Immature natural killer cell (primary cell): ENCODE data around the gene SLC8B1. TPM values are rescaled to one million over a fixed set of nuclear protein-coding genes. Genes with fewer than 3 reads are reported as not detected.

Experiments used
- DNase-seq, 3 donors: peaks; one replicate each; pipeline ENCODE4 v3.0.0; 2022; ENCODE audit warnings: mixed read lengths in 1 of 3
- H3K27ac Mint-ChIP-seq, 6 donors: one replicate each; pipeline ENCODE4 v1.8.0; 2020; ENCODE audit warnings: mixed read lengths in 6 of 6, mild to moderate bottlenecking in 5 of 6, inconsistent platforms in 4 of 6, moderate library complexity in 3 of 6
- H3K27me3 Mint-ChIP-seq, 3 donors: one replicate each; pipeline ENCODE4 v1.8.0; 2020 to 2021; ENCODE audit warnings: low read depth in 3 of 3, mild to moderate bottlenecking in 3 of 3, mixed read lengths in 3 of 3, moderate library complexity in 3 of 3, inconsistent platforms in 1 of 3
- H3K36me3 Mint-ChIP-seq, 3 donors: one replicate each; pipeline ENCODE4 v1.8.0; 2020; ENCODE audit warnings: mixed read lengths in 3 of 3, inconsistent platforms in 2 of 3, mild to moderate bottlenecking in 2 of 3
- H3K4me1 Mint-ChIP-seq, 2 donors: one replicate each; pipeline ENCODE4 v1.8.0; 2020; ENCODE audit warnings: inconsistent platforms in 2 of 2, mild to moderate bottlenecking in 2 of 2, mixed read lengths in 2 of 2, moderate library complexity in 1 of 2
- H3K4me3 Mint-ChIP-seq, 5 donors: one replicate each; pipeline ENCODE4 v1.8.0; 2020; ENCODE audit warnings: mild to moderate bottlenecking in 5 of 5, mixed read lengths in 5 of 5, inconsistent platforms in 3 of 5, moderate library complexity in 3 of 5
- H3K9me3 Mint-ChIP-seq, 6 donors: one replicate each; pipeline ENCODE4 v1.8.0; 2020; ENCODE audit warnings: mild to moderate bottlenecking in 6 of 6, mixed read lengths in 6 of 6, inconsistent platforms in 4 of 6, moderate library complexity in 3 of 6
- polyA plus RNA-seq, 3 donors: library from polyadenylated mRNA; unstranded; fragments of 300-500 nt; fragmentation: Illumina TruSeq; gene quantifications; one replicate each; pipeline ENCODE4 v1.2.3, GENCODE V29; 2021

SLC8B1 gene
- polyA plus RNA-seq, 3 donors from 2014 or later, result 8.0 to 18.6 (median 10.3) TPM

DNA sequence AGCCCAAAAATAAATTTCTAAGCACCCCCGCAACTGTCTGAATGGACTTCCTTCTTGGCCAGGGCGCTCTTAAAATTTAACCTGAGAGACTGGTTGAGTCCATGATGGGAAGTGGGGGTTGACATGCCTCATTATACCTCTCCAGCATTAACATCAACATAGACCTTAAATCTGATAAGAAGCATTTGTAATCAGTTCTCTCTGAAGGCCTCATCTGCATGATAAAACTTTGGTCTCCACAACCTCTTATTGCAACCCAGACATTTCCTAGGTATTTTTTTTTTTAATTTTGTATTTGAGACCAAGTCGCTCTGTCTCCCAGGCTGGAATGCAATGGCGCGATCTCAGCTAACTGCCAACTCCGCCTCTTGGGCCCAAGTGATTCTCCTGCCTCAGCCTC is 10.4 kb upstream of the SLC8B1 start:
- H3K4me1 Mint-ChIP-seq, result no peaks in the 10 kb centered on the region
- no peaks in the 10 kb centered on the region for H3K9me3 Mint-ChIP-seq
- peaks cover 2 to 6% (median 3%) of the 10 kb centered on the region in 3 donors for H3K27me3 Mint-ChIP-seq
- H3K4me3 Mint-ChIP-seq, result no peak overlapping the region
- H3K27ac Mint-ChIP-seq, result no peak overlapping the region
- no peaks in the 10 kb centered on the region for H3K36me3 Mint-ChIP-seq
- no peak for DNase-seq

DNA sequence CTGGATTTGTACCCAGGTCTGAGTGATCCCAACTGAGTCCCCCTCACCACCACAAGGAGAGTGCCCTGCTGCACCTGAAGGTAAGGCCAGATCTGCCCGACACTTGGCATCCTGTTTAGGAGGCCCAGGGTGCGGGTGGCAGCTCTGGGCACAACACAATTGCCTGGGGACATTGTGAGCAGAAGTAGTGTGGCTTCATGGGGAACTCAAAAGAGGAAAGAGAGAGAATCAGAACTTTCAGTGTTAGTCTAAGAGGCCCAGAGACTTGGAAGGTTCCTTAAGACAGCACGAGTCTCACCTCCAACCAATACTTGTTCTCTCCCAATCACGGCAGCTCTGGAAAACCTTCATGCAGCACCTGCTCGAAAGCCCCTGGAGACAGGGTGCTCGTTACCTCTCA is 6.6 kb upstream of the SLC8B1 start:
- Mint-ChIP-seq H3K27ac (no peak overlapping the region), H3K36me3 (no peaks in the 10 kb centered on the region), H3K4me1 (peaks cover 0 to 2% of the 10 kb centered on the region in 2 donors), H3K9me3 (no peaks in the 10 kb centered on the region), H3K27me3 (peaks cover 3 to 5% (median 4%) of the 10 kb centered on the region in 3 donors), H3K4me3 (no peak overlapping the region)
- DNase-seq, result no peak

DNA sequence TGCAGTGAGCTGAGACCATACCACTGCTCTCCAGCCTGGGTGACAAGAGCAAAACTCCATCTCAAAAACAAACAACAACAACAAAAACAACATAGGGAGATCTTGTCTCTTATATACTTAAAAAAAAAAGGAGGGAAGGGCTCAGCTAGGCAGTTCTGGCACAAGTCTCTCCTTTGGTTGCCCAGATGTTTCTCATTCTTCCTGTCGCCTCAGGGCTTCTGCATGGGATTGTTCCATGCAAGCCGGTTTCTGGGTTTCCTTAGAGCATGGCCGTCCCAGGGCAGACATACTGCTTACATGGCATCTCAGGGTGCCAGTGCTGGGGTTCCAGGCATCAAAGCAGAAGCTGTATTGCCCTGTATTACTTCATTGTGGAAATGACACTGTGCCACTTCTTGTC is 5.2 kb upstream of the SLC8B1 start:
- H3K9me3 Mint-ChIP-seq, result no peaks in the 10 kb centered on the region
- peaks cover 3 to 6% (median 4%) of the 10 kb centered on the region in 3 donors for H3K27me3 Mint-ChIP-seq
- H3K27ac Mint-ChIP-seq, result no peak overlapping the region
- H3K4me3 Mint-ChIP-seq, result no peak overlapping the region
- H3K36me3 Mint-ChIP-seq, result no peaks in the 10 kb centered on the region
- no peak for DNase-seq
- peaks cover 0 to 7% of the 10 kb centered on the region in 2 donors for H3K4me1 Mint-ChIP-seq

- Mint-ChIP-seq H3K27me3 (peaks cover 3 to 6% (median 4%) of the 10 kb centered on the region in 3 donors), H3K9me3 (no peaks in the 10 kb centered on the region), H3K4me3 (no peak overlapping the region), H3K36me3 (no peaks in the 10 kb centered on the region), H3K27ac (no peak overlapping the region), H3K4me1 (peaks cover 2 to 9% of the 10 kb centered on the region in 2 donors)
- DNase-seq, result no peak
Observed at GRCh38 chr12:113339540-113339939, 4.6 kb upstream of the SLC8B1 start.

DNA sequence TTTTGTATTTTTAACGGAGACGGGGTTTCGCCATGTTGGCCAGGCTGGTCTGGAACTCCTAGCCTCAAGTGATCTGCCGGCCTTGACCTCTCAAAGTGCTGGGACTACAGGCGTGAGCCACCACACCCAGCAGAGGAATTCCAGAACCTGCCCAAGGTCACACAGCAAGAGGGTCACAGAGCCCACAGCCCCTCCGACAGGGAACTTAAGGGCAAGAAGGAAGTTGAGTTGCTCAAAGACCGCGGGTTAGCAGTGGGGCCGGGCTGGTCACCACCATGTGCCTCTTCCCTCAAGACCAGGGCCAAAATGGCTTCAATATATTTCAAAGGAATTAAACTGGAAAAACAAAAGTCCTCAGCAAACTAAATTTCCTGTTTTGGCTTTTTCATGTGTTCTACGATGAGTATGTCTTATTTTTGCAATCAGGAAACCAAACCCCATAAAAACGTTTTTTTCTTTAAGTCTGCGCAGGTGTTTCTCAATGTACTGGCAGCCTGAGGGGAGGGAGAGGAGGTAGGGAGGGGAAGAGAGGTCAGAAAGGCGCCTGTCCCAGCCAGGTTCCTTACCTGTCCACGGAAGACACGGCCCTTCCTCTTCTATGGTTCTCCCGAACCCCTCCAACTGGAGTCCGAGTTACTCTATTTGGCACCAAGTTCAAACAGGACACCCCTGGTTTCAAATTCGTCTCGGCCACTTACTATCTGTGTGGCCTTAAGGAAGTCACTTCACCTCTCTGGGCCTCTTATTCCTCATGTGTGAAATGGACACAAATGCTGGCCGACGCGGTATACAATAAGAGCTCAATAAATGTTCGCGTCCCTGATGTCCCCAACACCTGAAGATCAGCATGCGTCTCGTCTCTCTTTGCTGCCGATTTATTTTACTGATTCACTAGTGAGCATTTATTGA is 778 bp downstream of the SLC8B1 start:
- Mint-ChIP-seq H3K4me1 (peaks cover 12 to 31% of the 10 kb centered on the region in 2 donors), H3K27me3 (peaks cover 0 to 6% (median 3%) of the 10 kb centered on the region in 3 donors), H3K36me3 (peaks cover 7 to 23% (median 18%) of the 10 kb centered on the region in 3 donors), H3K4me3 (peak overlapping the region; percentile 88 to 98 (median 93)), H3K9me3 (no peaks in the 10 kb centered on the region), H3K27ac (peak overlapping the region; percentile 59 to 84 (median 66))
- DNase-seq, result peak in 2 of 3 donors; percentile 4 to 8

DNA sequence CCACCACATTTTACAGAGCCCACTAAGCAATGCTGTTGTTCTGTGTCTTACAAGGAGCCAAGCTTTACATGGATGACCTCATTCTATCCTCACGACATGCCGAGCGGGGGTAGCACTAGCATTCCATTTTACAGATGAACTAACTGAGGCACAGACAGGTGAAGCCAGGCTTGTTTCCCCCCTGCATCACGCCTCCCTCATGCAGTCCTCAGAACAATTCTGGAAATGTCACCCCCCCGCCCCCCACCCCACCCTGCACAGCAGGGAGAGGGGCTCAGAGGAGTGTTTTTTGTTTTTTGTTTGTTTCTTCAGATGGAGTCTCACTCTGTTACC is 1.5 kb downstream of the SLC8B1 start:
- Mint-ChIP-seq H3K4me3 (peak overlapping the region; percentile 29 to 98 (median 90)), H3K27ac (no peak overlapping the region), H3K36me3 (peaks cover 7 to 24% (median 18%) of the 10 kb centered on the region in 3 donors), H3K27me3 (peaks cover 3 to 6% (median 3%) of the 10 kb centered on the region in 3 donors), H3K9me3 (no peaks in the 10 kb centered on the region), H3K4me1 (peaks cover 12 to 31% of the 10 kb centered on the region in 2 donors)
- DNase-seq, result no peak

DNA sequence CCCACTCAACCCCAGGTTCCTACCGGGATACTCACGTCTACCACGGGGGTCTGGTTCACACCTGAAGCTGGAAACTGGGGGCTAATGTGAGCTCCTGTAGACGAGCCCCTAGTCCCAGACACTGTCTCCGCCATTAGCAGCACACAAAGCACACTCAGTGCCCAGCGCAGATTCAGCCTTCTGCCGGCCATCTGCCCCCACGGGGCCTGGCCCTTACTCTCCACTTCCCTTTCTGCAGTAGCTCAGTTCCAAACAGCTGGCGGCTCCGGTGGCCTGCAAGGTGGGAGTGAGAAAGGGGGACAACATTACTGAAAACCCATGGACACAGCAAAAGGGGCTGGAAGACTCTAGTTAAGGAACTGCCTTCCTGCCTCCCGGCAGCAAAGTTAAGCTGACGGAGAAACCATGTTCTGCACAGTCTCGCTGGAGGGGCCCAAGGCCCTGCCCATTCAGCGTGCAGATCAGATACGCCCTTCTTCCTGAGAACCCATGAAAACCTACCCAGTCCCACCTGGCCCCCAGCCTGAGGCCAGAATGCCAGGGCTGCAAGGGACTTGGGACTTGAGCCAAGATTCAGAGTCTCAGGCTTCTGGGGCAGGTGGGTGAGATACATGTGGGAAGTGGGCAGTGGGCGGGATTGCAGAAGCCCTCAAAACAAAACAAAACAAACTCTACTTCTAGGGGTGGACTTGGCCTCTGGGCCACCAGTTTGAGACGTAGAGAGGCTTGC is 2.1 kb downstream of the SLC8B1 start:
- Mint-ChIP-seq H3K4me1 (peaks cover 12 to 31% of the 10 kb centered on the region in 2 donors), H3K27me3 (peaks cover 3 to 6% (median 3%) of the 10 kb centered on the region in 3 donors), H3K27ac (no peak overlapping the region), H3K36me3 (peaks cover 7 to 27% (median 18%) of the 10 kb centered on the region in 3 donors), H3K9me3 (no peaks in the 10 kb centered on the region), H3K4me3 (peak overlapping the region in 4 of 5 donors; percentile 19 to 90 (median 58))
- DNase-seq, result no peak

GRCh38 chr12:113330505-113330904 is 4.4 kb downstream of the SLC8B1 start:
- DNase-seq, result no peak
- peaks cover 12 to 27% of the 10 kb centered on the region in 2 donors for H3K4me1 Mint-ChIP-seq
- H3K4me3 Mint-ChIP-seq, result no peak overlapping the region
- no peaks in the 10 kb centered on the region for H3K9me3 Mint-ChIP-seq
- H3K27ac Mint-ChIP-seq, result peak overlapping the region in 1 of 6 donors; percentile 13
- H3K36me3 Mint-ChIP-seq, result peaks cover 7 to 27% (median 18%) of the 10 kb centered on the region in 3 donors
- H3K27me3 Mint-ChIP-seq, result peaks cover 0 to 3% (median 0%) of the 10 kb centered on the region in 3 donors

GRCh38 chr12:113329791-113330417 is 5.0 kb downstream of the SLC8B1 start:
- Mint-ChIP-seq H3K27me3 (peaks cover 0 to 3% (median 0%) of the 10 kb centered on the region in 3 donors), H3K9me3 (no peaks in the 10 kb centered on the region), H3K27ac (no peak overlapping the region), H3K4me3 (no peak overlapping the region), H3K36me3 (peaks cover 7 to 29% (median 18%) of the 10 kb centered on the region in 3 donors), H3K4me1 (peaks cover 15 to 25% of the 10 kb centered on the region in 2 donors)
- no peak for DNase-seq

DNA sequence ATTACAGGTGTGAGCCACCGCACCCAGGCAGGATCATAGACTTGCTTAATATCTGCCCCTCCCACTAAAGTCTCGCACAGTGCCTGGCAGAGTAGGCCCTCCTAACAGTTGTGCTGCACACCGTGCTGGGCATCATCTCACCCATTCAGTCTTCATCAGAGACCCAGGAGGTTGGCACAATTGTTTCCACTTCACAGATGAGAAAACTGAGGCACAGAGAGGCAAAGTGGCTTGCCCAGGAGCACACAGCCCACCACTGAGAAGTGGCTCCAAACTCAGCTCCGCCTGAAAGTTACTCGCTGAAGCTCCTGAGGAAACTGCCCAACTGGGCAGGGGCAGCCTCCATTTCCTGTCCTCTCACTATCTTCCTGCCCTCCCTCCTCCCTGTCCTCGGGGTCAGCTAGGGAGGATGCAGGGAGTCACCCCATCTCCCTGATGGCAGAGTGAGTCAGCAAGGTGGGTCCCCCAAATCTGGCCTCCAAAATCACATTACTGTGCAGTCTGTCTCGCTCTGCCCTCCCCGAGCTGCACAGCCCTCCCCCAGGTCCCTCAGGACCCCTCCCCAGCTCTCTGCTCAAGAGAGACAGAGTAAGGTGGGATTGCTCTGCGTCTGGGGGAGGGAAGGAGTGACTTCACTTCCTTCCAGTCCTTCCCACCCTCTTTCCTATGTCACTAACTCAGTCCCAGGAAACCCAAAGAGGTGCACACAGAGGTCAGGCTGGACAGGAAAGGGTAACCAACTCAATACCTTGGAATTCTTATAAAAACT is 5.7 kb downstream of the SLC8B1 start:
- no peaks in the 10 kb centered on the region for H3K9me3 Mint-ChIP-seq
- no peak overlapping the region for H3K27ac Mint-ChIP-seq
- no peak overlapping the region for H3K4me3 Mint-ChIP-seq
- H3K36me3 Mint-ChIP-seq, result peaks cover 7 to 30% (median 18%) of the 10 kb centered on the region in 3 donors
- H3K27me3 Mint-ChIP-seq, result peaks cover 0 to 3% (median 0%) of the 10 kb centered on the region in 3 donors
- DNase-seq, result no peak
- peaks cover 12 to 20% of the 10 kb centered on the region in 2 donors for H3K4me1 Mint-ChIP-seq

- Mint-ChIP-seq H3K4me1 (peaks cover 6 to 12% of the 10 kb centered on the region in 2 donors), H3K9me3 (no peaks in the 10 kb centered on the region), H3K36me3 (peaks cover 7 to 30% (median 18%) of the 10 kb centered on the region in 3 donors), H3K4me3 (no peak overlapping the region), H3K27ac (peak overlapping the region in 2 of 6 donors; percentile 5 to 30), H3K27me3 (peaks cover 0 to 3% (median 0%) of the 10 kb centered on the region in 3 donors)
- DNase-seq, result no peak
Observed at GRCh38 chr12:113328368-113328889, 6.5 kb downstream of the SLC8B1 start.

DNA sequence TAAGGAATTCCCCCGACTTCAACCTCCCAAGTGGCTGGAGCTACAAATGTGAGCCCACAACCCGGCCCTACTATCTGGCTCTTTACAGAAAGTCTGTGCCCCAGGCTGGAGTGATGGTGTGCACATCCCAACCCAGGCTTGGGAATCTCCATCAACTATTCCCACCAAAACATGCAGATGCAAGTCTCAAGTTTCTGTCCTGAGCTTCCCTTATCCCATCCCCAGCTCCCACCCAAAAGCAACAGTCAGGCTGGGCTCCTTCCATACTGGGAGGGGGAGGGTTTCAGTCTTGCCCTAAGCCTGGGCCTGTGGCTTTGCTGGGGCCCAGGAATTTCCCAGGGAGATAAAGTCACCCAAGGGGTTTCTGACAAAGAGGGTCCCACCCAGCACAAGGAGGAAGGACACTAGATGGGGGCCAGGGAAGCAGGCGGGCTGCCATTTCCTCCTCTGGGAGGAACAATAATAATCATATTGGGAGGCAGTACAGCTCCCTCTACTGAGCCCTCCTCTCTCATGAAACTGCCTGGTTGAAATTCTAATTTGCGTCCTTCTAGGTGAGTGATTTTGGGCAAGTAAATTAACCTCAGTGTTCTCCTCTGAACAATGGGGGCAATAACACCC is 8.0 kb downstream of the SLC8B1 start:
- Mint-ChIP-seq H3K36me3 (peaks cover 4 to 28% (median 19%) of the 10 kb centered on the region in 3 donors), H3K4me3 (no peak overlapping the region), H3K9me3 (no peaks in the 10 kb centered on the region), H3K27ac (no peak overlapping the region), H3K27me3 (peaks cover 0 to 3% (median 0%) of the 10 kb centered on the region in 3 donors), H3K4me1 (peaks cover 3 to 12% of the 10 kb centered on the region in 2 donors)
- DNase-seq, result no peak
